ENCODE data around the gene CENPB. TPM values are rescaled to one million over a fixed set of nuclear protein-coding genes. Genes with fewer than 3 reads are reported as not detected.

The CENPB gene
- polyA plus RNA-seq, 1 donor from 2014 or later = 37.9 TPM

DNA sequence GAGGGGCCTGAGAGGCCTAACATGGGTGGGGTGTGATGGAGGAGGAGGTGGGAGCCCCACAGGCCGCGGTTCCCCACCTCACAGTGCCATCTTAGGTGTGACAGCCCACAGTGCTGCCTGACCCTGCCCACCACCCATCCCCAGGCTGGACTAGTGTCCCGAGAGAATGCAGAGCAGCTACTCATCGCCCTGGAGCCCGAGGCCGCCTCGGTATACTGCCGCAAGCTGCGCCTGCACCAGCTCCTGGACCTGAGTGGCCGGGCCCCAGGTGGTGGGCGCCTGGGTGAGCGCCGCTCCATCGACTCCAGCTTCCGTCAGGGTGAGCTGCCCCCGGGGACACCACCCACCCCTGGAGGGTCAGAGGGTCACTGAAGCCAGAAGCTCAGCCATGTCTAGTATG lies 38.5 kb downstream of the CENPB start:
- H3K27ac ChIP-seq (ENCODE audit: low read length) = no peak overlapping the region
- H3F3A ChIP-seq (ENCODE audit: insufficient read depth, low read length, poor library complexity, severe bottlenecking) = no peaks in the 10 kb centered on the region
- H3K9me2 ChIP-seq (ENCODE audit: insufficient read depth, low read length) = no peaks in the 10 kb centered on the region
- no peak overlapping the region for H3K4me2 ChIP-seq (ENCODE audit: low read length)
- no peaks in the 10 kb centered on the region for H3K36me3 ChIP-seq (ENCODE audit: insufficient read depth, low read length)
- no peaks in the 10 kb centered on the region for H4K20me1 ChIP-seq (ENCODE audit: insufficient read depth)
- H3K9me3 ChIP-seq (ENCODE audit: low read length) = no peaks in the 10 kb centered on the region
- no peak for TF ChIP-seq TAF1 (IDR thresholded peaks at IDR 0.05; ENCODE audit: low read depth)
- TF ChIP-seq MXI1 (conservative IDR thresholded peaks at IDR 0.05; ENCODE audit: poor library complexity, severe bottlenecking) = no peak
- TF ChIP-seq, protein P1, sequence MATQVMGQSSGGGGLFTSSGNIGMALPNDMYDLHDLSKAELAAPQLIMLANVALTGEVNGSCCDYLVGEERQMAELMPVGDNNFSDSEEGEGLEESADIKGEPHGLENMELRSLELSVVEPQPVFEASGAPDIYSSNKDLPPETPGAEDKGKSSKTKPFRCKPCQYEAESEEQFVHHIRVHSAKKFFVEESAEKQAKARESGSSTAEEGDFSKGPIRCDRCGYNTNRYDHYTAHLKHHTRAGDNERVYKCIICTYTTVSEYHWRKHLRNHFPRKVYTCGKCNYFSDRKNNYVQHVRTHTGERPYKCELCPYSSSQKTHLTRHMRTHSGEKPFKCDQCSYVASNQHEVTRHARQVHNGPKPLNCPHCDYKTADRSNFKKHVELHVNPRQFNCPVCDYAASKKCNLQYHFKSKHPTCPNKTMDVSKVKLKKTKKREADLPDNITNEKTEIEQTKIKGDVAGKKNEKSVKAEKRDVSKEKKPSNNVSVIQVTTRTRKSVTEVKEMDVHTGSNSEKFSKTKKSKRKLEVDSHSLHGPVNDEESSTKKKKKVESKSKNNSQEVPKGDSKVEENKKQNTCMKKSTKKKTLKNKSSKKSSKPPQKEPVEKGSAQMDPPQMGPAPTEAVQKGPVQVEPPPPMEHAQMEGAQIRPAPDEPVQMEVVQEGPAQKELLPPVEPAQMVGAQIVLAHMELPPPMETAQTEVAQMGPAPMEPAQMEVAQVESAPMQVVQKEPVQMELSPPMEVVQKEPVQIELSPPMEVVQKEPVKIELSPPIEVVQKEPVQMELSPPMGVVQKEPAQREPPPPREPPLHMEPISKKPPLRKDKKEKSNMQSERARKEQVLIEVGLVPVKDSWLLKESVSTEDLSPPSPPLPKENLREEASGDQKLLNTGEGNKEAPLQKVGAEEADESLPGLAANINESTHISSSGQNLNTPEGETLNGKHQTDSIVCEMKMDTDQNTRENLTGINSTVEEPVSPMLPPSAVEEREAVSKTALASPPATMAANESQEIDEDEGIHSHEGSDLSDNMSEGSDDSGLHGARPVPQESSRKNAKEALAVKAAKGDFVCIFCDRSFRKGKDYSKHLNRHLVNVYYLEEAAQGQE (IDR thresholded peaks at IDR 0.05; ENCODE audit: borderline replicate concordance) = no peak
- no peak for TF ChIP-seq SMC3 (conservative IDR thresholded peaks at IDR 0.05; ENCODE audit: poor library complexity)
- TF ChIP-seq, protein P2, sequence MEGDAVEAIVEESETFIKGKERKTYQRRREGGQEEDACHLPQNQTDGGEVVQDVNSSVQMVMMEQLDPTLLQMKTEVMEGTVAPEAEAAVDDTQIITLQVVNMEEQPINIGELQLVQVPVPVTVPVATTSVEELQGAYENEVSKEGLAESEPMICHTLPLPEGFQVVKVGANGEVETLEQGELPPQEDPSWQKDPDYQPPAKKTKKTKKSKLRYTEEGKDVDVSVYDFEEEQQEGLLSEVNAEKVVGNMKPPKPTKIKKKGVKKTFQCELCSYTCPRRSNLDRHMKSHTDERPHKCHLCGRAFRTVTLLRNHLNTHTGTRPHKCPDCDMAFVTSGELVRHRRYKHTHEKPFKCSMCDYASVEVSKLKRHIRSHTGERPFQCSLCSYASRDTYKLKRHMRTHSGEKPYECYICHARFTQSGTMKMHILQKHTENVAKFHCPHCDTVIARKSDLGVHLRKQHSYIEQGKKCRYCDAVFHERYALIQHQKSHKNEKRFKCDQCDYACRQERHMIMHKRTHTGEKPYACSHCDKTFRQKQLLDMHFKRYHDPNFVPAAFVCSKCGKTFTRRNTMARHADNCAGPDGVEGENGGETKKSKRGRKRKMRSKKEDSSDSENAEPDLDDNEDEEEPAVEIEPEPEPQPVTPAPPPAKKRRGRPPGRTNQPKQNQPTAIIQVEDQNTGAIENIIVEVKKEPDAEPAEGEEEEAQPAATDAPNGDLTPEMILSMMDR (IDR thresholded peaks at IDR 0.05; ENCODE audit: poor library complexity, severe bottlenecking) = no peak
- TF ChIP-seq RAD21 (conservative IDR thresholded peaks at IDR 0.05) = no peak
- TF ChIP-seq EZH2 (IDR thresholded peaks at IDR 0.05; ENCODE audit: borderline replicate concordance, insufficient read depth, low read length, poor library complexity, severe bottlenecking) = no peak
- no peak for TF ChIP-seq EP300 (conservative IDR thresholded peaks at IDR 0.05; ENCODE audit: poor library complexity, severe bottlenecking)
- H3K9ac ChIP-seq (ENCODE audit: low read length) = no peak overlapping the region
- H3K79me2 ChIP-seq (replicated peaks; ENCODE audit: insufficient read depth, low read length) = no peaks in the 10 kb centered on the region
- peaks cover 65% of the 10 kb centered on the region for H3K27me3 ChIP-seq (ENCODE audit: insufficient read depth, low read depth, low read length)
- H2AFZ ChIP-seq (ENCODE audit: low read depth, low read length) = no peak overlapping the region
- no peak overlapping the region for H3K4me3 ChIP-seq (ENCODE audit: low read length)

DNA sequence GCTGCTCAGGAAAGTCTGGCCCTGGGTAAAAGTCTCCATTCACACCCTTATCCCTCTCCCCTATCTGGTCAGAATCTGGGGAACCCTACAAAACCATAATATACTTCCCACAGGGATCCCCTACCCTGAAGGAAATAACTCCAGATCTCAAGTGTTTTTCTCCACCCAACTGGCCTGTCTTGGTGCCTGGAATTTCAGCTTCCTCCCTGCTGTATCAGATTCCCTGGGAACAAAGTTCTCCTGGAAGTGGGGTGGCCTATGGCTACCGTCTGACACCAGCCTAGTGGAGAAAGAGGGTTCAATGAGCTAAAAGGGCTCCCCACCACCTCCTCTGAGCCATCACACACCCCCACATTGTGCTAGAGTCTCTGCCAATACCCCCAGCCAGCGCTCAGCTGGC lies 39.1 kb downstream of the CENPB start:
- TF ChIP-seq TAF1 (IDR thresholded peaks at IDR 0.05; ENCODE audit: low read depth) = no peak
- Histone ChIP-seq H4K20me1 (ENCODE audit: insufficient read depth) (no peaks in the 10 kb centered on the region), H3F3A (ENCODE audit: insufficient read depth, low read length, poor library complexity, severe bottlenecking) (no peaks in the 10 kb centered on the region), H3K4me2 (ENCODE audit: low read length) (no peak overlapping the region), H3K9me2 (ENCODE audit: insufficient read depth, low read length) (no peaks in the 10 kb centered on the region), H2AFZ (ENCODE audit: low read depth, low read length) (no peak overlapping the region), H3K36me3 (ENCODE audit: insufficient read depth, low read length) (no peaks in the 10 kb centered on the region), H3K27ac (ENCODE audit: low read length) (no peak overlapping the region), H3K79me2 (replicated peaks; ENCODE audit: insufficient read depth, low read length) (no peaks in the 10 kb centered on the region), H3K9ac (ENCODE audit: low read length) (no peak overlapping the region), H3K4me3 (ENCODE audit: low read length) (no peak overlapping the region), H3K27me3 (ENCODE audit: insufficient read depth, low read depth, low read length) (peaks cover 64% of the 10 kb centered on the region), H3K9me3 (ENCODE audit: low read length) (no peaks in the 10 kb centered on the region)

DNA sequence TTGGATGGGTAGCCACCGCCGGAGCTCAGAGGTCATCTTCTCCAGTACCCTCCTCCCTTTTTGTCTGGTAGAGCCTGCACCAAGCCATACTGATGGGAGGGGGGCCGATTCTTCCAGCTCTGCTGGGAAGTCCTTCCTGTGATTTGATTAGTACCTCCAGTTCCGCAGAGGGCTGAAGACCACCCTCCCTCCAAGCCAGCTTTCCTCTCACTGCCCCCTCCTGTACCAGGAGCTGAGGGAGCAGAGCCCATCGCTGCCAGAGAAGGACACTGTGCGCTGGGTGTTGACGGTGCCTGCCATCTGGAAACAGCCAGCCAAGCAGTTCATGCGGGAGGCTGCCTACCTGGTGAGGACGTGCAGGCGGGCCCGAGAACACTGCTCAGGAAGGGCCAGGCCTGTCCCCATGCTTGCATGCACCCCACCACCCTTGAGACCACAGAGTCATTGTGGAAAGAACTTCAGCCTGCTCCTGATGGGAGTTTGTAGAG lies 40.8 kb downstream of the CENPB start:
- Histone ChIP-seq H3K27me3 (ENCODE audit: insufficient read depth, low read depth, low read length) (peaks cover 47% of the 10 kb centered on the region), H3K9ac (ENCODE audit: low read length) (no peak overlapping the region), H3K9me3 (ENCODE audit: low read length) (no peaks in the 10 kb centered on the region), H3K4me2 (ENCODE audit: low read length) (no peak overlapping the region), H3K4me3 (ENCODE audit: low read length) (peak overlapping the region; percentile 37), H3F3A (ENCODE audit: insufficient read depth, low read length, poor library complexity, severe bottlenecking) (no peaks in the 10 kb centered on the region), H3K79me2 (replicated peaks; ENCODE audit: insufficient read depth, low read length) (no peaks in the 10 kb centered on the region), H4K20me1 (ENCODE audit: insufficient read depth) (no peaks in the 10 kb centered on the region), H3K9me2 (ENCODE audit: insufficient read depth, low read length) (no peaks in the 10 kb centered on the region), H2AFZ (ENCODE audit: low read depth, low read length) (no peak overlapping the region), H3K27ac (ENCODE audit: low read length) (no peak overlapping the region), H3K36me3 (ENCODE audit: insufficient read depth, low read length) (no peaks in the 10 kb centered on the region)
- no peak for TF ChIP-seq EP300 (conservative IDR thresholded peaks at IDR 0.05; ENCODE audit: poor library complexity, severe bottlenecking)
- no peak for TF ChIP-seq EZH2 (IDR thresholded peaks at IDR 0.05; ENCODE audit: borderline replicate concordance, insufficient read depth, low read length, poor library complexity, severe bottlenecking)
- TF ChIP-seq RAD21 (conservative IDR thresholded peaks at IDR 0.05) = no peak
- TF ChIP-seq POLR2AphosphoS5 (IDR thresholded peaks at IDR 0.05) = no peak
- TF ChIP-seq MXI1 (conservative IDR thresholded peaks at IDR 0.05; ENCODE audit: poor library complexity, severe bottlenecking) = no peak
- TF ChIP-seq TAF1 (IDR thresholded peaks at IDR 0.05; ENCODE audit: low read depth) = no peak
- TF ChIP-seq, protein P1 (IDR thresholded peaks at IDR 0.05; ENCODE audit: borderline replicate concordance) = no peak
- TF ChIP-seq SMC3 (conservative IDR thresholded peaks at IDR 0.05; ENCODE audit: poor library complexity) = no peak
- TF ChIP-seq, protein P2 (IDR thresholded peaks at IDR 0.05; ENCODE audit: poor library complexity, severe bottlenecking) = no peak

Data from neural cell (in vitro differentiated cells).